ENCODE results near the gene MPP1.

DNA sequence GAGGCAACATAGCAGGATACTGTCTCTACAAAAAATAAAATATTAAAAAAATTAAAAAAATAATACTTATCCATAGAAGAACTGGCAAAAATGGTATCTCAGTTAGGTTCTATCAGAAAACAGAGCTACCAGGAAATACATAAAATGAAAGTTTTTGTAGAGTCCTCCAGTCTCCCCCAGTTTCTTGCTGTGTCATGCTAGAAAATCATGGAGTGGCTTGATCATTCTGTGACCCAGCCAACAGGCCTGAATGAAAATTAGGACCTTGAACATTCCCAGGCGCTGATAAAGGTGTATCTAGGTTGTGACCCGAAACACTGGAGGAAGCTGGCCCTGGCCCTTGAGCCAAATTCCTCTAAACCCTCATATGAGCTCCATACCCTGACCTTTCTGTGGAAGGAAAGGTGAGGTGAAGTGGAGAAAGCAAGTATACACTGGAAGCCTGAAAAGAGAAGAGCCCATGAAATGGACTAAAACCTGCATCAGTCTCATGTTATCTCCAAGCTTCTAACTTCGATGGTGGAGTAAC is 28.5 kb upstream of the MPP1 start:
- TF ChIP-seq, protein P1, sequence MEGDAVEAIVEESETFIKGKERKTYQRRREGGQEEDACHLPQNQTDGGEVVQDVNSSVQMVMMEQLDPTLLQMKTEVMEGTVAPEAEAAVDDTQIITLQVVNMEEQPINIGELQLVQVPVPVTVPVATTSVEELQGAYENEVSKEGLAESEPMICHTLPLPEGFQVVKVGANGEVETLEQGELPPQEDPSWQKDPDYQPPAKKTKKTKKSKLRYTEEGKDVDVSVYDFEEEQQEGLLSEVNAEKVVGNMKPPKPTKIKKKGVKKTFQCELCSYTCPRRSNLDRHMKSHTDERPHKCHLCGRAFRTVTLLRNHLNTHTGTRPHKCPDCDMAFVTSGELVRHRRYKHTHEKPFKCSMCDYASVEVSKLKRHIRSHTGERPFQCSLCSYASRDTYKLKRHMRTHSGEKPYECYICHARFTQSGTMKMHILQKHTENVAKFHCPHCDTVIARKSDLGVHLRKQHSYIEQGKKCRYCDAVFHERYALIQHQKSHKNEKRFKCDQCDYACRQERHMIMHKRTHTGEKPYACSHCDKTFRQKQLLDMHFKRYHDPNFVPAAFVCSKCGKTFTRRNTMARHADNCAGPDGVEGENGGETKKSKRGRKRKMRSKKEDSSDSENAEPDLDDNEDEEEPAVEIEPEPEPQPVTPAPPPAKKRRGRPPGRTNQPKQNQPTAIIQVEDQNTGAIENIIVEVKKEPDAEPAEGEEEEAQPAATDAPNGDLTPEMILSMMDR (IDR thresholded peaks at IDR 0.05): no peak
- TF ChIP-seq POLR2A (IDR thresholded peaks at IDR 0.05) (no peak), POLR2AphosphoS5 (IDR thresholded peaks at IDR 0.05) (no peak), EP300 (IDR thresholded peaks at IDR 0.05) (no peak)

All from suprapubic skin (tissue), 4 donors.